ENCODE measurements around the gene DYNLRB2.

DYNLRB2 gene

GRCh38 chr16:80552277-80552676 is 11.5 kb downstream of the DYNLRB2 start:
- DNase-seq (ENCODE audit: low read depth in 2 of 2) = no peak

- no peak for DNase-seq (ENCODE audit: low read depth in 2 of 2)
Observed at GRCh38 chr16:80554033-80554432, 13.2 kb downstream of the DYNLRB2 start.

- DNase-seq (ENCODE audit: low read depth in 2 of 2) = no peak
Observed at GRCh38 chr16:80556481-80556880, 15.7 kb downstream of the DYNLRB2 start.

- no peak for DNase-seq (ENCODE audit: low read depth in 2 of 2)
Observed at GRCh38 chr16:80557037-80557436, 16.2 kb downstream of the DYNLRB2 start.

DNA sequence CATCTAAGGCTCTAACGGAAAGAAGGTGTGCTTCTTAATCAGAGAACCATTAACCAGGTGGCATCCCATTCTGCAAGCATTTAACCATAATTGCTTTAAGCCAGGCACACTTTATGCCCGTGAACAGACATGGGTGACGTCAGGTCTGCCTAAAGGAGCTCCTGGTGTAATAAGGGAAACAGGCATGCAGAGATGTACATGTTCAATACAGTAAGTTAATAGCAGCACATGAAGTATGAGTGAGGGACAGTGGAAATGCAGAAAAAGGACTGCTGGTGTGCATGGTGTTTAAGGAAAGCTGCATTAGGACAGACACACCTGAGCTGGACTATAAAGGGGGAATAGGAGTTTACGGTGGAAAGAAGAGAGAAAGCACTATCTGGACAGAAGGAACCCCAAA is 18.6 kb downstream of the DYNLRB2 start:
- no peak for DNase-seq (ENCODE audit: low read depth in 2 of 2)

DNA sequence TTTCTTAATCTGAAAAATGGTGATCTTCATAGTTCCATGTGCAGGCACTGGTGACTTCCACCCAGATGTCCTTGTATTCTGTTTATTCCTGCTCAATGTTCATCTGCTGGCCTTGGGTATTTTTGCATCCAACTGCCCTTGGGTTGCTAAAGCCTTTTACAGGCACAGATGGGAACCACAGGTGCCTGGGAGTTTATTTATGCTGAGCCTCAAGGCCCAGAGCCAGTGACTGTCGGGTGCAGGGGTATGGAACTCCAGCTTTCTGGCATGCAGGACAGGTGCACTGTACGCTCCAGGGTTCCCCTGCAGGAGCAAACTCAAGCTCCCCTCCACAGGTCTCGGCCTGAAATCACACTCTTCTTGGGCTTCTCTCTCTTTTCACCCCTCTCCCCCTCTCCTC is 22.3 kb downstream of the DYNLRB2 start:
- DNase-seq (ENCODE audit: low read depth in 2 of 2) = no peak

DNA sequence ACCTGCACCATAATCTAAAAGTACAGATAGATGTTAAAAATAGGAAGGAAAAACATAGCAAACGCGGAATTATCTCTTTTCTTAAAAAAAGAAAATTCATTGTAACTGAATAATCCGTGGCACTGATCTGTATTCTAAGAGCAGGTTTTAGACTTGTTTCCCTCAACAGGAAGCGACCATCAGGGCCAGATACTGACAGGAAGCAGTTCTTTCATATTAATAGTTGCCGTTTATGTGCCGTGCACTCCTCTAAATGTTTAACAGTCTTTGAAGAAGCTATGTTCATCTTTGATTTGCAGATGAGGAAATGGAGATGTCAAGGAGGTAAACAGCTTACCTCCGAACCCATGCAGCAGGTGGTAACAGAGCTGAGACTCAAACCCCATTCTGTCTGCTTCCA is 23.6 kb downstream of the DYNLRB2 start:
- DNase-seq (ENCODE audit: low read depth in 2 of 2) = no peak

GRCh38 chr16:80569440-80570105 is 28.8 kb downstream of the DYNLRB2 start:
- DNase-seq (ENCODE audit: low read depth in 2 of 2) = peak; percentile 55 to 63

DNA sequence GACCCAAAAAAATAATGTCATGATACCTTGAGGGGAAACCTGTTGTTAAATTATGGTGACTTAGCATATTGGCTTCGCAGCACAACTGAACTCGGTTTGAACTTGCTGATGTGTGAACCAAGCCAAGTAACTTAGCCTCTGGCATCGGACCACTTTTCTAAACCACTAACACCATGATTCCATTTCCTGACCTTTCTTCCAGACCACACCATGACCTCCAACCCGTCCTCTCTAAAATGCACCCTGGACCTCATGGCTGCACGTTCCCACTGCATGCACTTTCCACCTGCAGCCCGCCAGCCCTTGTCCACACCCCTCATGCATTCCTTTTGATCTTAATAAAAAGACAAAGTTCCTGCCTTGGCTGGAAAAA is 29.3 kb downstream of the DYNLRB2 start:
- DNase-seq (ENCODE audit: low read depth in 2 of 2) = no peak

DNA sequence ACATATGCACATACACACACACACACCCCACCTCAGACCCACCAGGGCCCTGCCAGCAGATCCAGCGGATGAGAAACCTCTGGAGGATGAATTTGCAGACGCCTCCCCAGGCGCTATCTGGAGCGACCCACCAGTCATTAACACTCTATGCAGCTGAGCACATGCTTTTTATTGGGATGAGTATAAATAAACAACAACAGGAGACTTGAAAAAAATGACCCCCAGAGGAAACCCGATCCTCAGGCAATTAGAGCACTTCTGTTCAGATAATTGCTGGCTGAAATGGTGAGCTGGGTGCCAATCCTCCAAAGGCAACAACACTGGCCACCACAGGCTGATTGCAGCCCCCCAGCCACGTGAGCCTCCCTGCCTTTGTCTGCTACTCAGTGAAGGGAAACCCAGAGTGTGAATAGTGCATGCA is 32.9 kb downstream of the DYNLRB2 start:
- DNase-seq (ENCODE audit: low read depth in 2 of 2) = no peak

- no peak for DNase-seq (ENCODE audit: low read depth in 2 of 2)
Observed at GRCh38 chr16:80576343-80576912, 35.6 kb downstream of the DYNLRB2 start.

- no peak for DNase-seq (ENCODE audit: low read depth in 2 of 2)
Observed at GRCh38 chr16:80577485-80578280, 36.9 kb downstream of the DYNLRB2 start.

DNA sequence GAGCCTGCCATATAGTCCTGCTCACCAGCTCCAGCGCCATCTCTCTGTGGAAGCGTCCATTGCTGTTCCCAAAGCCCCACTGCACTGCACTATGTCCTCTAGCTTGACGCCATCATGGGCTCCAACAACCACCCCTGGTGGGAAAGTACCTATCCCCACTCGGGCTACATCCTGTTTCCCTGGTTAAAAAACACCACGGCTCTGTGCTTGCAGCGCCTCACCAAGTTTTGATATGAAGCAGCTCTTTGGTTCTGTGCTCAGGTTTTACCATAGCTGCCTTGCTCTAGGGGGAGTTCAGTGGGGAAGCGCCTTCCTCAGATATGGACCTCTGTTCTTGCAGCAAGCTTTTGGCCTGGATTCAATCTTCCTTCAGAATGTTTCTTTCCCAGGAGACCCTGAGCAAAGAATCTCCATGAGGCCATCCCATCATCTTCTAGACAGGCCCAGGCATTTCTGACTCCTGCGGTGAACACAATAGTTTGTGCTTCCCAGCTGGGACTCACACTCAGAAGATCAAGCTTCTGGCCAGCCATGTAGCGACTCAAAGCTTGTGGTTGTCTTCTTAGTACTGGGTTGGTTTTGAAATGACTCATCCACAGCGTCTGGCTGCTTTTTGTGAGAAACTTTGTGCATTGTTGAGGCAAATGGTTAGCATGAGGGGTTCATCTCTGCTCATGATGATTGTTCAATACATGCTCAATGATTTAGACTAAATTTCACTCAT is 39.5 kb downstream of the DYNLRB2 start:
- DNase-seq (ENCODE audit: low read depth in 2 of 2) = peak; percentile 51 to 54

GRCh38 chr16:80583466-80583865 is 42.7 kb downstream of the DYNLRB2 start:
- DNase-seq (ENCODE audit: low read depth in 2 of 2) = peak; percentile 25 to 27

DNA sequence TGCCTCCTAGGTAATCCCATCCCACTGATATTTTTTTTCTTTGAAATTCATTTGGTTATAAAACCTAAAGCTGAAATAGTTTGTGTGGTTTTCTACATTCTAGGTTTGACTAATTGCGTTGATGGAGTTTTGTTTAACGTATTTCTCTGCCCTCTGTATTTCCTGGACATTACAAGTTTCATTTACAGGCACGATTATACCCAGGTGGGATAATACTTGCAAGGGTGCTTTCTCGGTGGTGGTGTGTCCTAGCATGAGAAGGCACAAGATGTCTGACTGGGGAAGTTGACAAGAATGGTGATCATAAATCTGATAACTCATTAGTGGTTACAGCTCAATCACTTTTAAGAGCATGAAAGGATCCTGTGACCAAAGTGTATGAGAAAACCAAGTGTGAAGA is 45.0 kb downstream of the DYNLRB2 start:
- DNase-seq (ENCODE audit: low read depth in 2 of 2) = no peak

- DNase-seq (ENCODE audit: low read depth in 2 of 2) = no peak
Observed at GRCh38 chr16:80586476-80586875, 45.7 kb downstream of the DYNLRB2 start.

GRCh38 chr16:80587071-80587470 is 46.3 kb downstream of the DYNLRB2 start:
- DNase-seq (ENCODE audit: low read depth in 2 of 2) = no peak

DNA sequence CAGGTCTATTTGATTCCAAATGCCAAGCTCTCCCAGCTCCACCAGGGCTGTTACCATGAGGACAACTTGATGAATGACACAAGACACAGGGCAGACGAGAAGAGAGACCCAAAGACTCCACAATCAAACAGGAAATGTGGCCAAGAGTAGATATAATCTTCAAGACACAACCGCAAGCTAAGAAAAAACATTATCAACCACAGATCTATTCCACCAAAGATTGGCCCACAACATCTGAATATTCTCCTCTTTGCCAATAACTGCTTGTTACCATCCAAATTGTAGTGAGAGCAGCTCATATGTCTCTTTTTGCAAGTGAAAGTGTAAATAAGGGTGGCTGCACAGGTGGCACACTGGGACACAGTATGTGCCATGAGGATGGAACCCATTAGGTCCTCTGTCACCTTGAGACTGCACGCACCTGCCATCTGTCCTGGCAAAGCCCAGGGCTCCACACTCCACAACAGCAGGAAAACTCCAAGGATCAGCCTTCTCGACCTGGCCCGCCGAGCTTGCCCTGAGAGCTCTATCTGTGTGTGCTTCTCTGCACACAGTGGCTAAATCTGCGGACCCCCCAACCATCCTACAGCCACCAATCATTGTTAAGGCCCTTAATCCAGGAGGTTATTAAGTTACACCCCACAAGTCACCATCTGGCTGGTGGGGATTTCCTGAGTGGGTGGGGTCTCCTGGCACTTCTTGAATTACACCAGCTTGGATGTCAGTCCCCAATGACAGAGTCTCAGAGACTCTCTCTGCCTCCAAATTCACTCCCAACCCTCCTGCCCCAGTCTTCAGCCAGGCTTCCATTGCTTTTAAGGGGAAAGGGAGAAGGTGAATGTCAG is 50.5 kb downstream of the DYNLRB2 start:
- DNase-seq (ENCODE audit: low read depth in 2 of 2) = no peak

- no peak for DNase-seq (ENCODE audit: low read depth in 2 of 2)
Observed at GRCh38 chr16:80592273-80592672, 51.5 kb downstream of the DYNLRB2 start.

- no peak for DNase-seq (ENCODE audit: low read depth in 2 of 2)
Observed at GRCh38 chr16:80594756-80595155, 54.0 kb downstream of the DYNLRB2 start.

- no peak for DNase-seq (ENCODE audit: low read depth in 2 of 2)
Observed at GRCh38 chr16:80596507-80597207, 55.9 kb downstream of the DYNLRB2 start.

Data from activated CD4-positive, alpha-beta T cell treated with anti-CD3 and anti-CD28 coated beads for 24 hours (primary cell).